Smooth muscle cell of the umbilical artery (primary cell): ENCODE measurements around the gene ACO1. TPM values are rescaled to one million over a fixed set of nuclear protein-coding genes. Genes with fewer than 3 reads are reported as not detected.

ENCODE experiments used
- total RNA-seq: library from RNA; depleted of rRNA; stranded (reverse); fragments of >200 nt; gene quantifications from 2 replicates; pipeline ENCODE4 v1.2.3, GENCODE V29; 2014

ACO1 gene
- total RNA-seq, result 121 and 127 TPM in 2 replicates

GRCh38 chr9:32384364-32385151 lies at the start of gene ACO1:
ACO1 (plus strand) TSS chr9:32384643; CDS start chr9:32405507, 20,864 bp downstream.

Other genes starting within 250 kb of the ACO1 start
- gene RIGI, start 141.6 kb downstream of the ACO1 start, total RNA-seq, result 7.1 and 12.1 TPM in 2 replicates
- gene SMIM27, start 167.7 kb downstream of the ACO1 start, total RNA-seq, result 1.5 and 2.7 TPM in 2 replicates
- 32.8 and 33.9 TPM in 2 replicates for gene TOPORS, start 167.9 kb downstream of the ACO1 start, total RNA-seq
- 32.0 and 44.2 TPM in 2 replicates for gene NDUFB6, start 188.5 kb downstream of the ACO1 start, total RNA-seq